Measurements from ENCODE around the gene GPATCH1. TPM values are rescaled to one million over a fixed set of nuclear protein-coding genes. Genes with fewer than 3 reads are reported as not detected.

The GPATCH1 gene
- total RNA-seq, 1 donor from 2014 or later = 4.4 TPM

GRCh38 chr19:33067121-33067520, 13.9 kb upstream of the GPATCH1 start:
- H3K9me3 ChIP-seq = no peaks in the 10 kb centered on the region
- H3K27me3 ChIP-seq = peaks cover 11% of the 10 kb centered on the region
- H3K36me3 ChIP-seq = no peaks in the 10 kb centered on the region
- H3K4me3 ChIP-seq = no peak overlapping the region
- no peak overlapping the region for H3K27ac ChIP-seq
- DNase-seq (ENCODE audit: low spot score in 2 of 2) = no peak
- intact Hi-C loops (cut with DNase I) = no loop called here
- TF ChIP-seq CTCF (IDR thresholded peaks at IDR 0.05) = no peak
- no peaks in the 10 kb centered on the region for H3K4me1 ChIP-seq

- Histone ChIP-seq H3K27ac (no peak overlapping the region), H3K9me3 (no peaks in the 10 kb centered on the region), H3K4me3 (no peak overlapping the region), H3K27me3 (no peaks in the 10 kb centered on the region), H3K36me3 (no peaks in the 10 kb centered on the region), H3K4me1 (no peaks in the 10 kb centered on the region)
- no peak for DNase-seq (ENCODE audit: low spot score in 2 of 2)
- intact Hi-C loops (cut with DNase I) = no loop called here
- no peak for TF ChIP-seq CTCF (IDR thresholded peaks at IDR 0.05)
Observed at GRCh38 chr19:33071887-33072286, 9.1 kb upstream of the GPATCH1 start.

- H3K4me1 ChIP-seq = no peaks in the 10 kb centered on the region
- no peaks in the 10 kb centered on the region for H3K9me3 ChIP-seq
- no peak overlapping the region for H3K4me3 ChIP-seq
- no peak overlapping the region for H3K27ac ChIP-seq
- no peak for DNase-seq (ENCODE audit: low spot score in 2 of 2)
- no peaks in the 10 kb centered on the region for H3K36me3 ChIP-seq
- H3K27me3 ChIP-seq = no peaks in the 10 kb centered on the region
- TF ChIP-seq CTCF (IDR thresholded peaks at IDR 0.05) = no peak
- intact Hi-C loops (cut with DNase I) = no loop called here
Observed at GRCh38 chr19:33075519-33075918, 5.5 kb upstream of the GPATCH1 start.

- no peak overlapping the region for H3K27ac ChIP-seq
- intact Hi-C loops (cut with DNase I) = no loop called here
- no peaks in the 10 kb centered on the region for H3K9me3 ChIP-seq
- DNase-seq (ENCODE audit: low spot score in 2 of 2) = no peak
- H3K4me1 ChIP-seq = peaks cover 3 to 8% of the 10 kb centered on the region in 2 donors
- TF ChIP-seq CTCF (IDR thresholded peaks at IDR 0.05) = no peak
- no peaks in the 10 kb centered on the region for H3K27me3 ChIP-seq
- no peak overlapping the region for H3K4me3 ChIP-seq
- peaks cover 22 to 26% of the 10 kb centered on the region in 2 donors for H3K36me3 ChIP-seq
Observed at GRCh38 chr19:33085570-33086128, 4.7 kb downstream of the GPATCH1 start.

- peaks cover 0 to 5% of the 10 kb centered on the region in 2 donors for H3K4me1 ChIP-seq
- no peak overlapping the region for H3K27ac ChIP-seq
- H3K27me3 ChIP-seq = no peaks in the 10 kb centered on the region
- intact Hi-C loops (cut with DNase I) = no loop called here
- H3K4me3 ChIP-seq = no peak overlapping the region
- TF ChIP-seq CTCF (IDR thresholded peaks at IDR 0.05) = no peak
- DNase-seq (ENCODE audit: low spot score in 2 of 2) = no peak
- H3K9me3 ChIP-seq = no peaks in the 10 kb centered on the region
- H3K36me3 ChIP-seq = peaks cover 27 to 36% of the 10 kb centered on the region in 2 donors
Observed at GRCh38 chr19:33086955-33087354, 6.0 kb downstream of the GPATCH1 start.

- Histone ChIP-seq H3K9me3 (no peaks in the 10 kb centered on the region), H3K36me3 (peaks cover 41 to 53% of the 10 kb centered on the region in 2 donors), H3K27ac (no peak overlapping the region), H3K27me3 (no peaks in the 10 kb centered on the region), H3K4me1 (no peaks in the 10 kb centered on the region), H3K4me3 (no peak overlapping the region)
- intact Hi-C loops (cut with DNase I) = no loop called here
- no peak for DNase-seq (ENCODE audit: low spot score in 2 of 2)
- no peak for TF ChIP-seq CTCF (IDR thresholded peaks at IDR 0.05)
Observed at GRCh38 chr19:33089010-33089409, 8.0 kb downstream of the GPATCH1 start.
